A673 (cell line): ENCODE data around the gene SATB2.

Experiments used
- EZH2 ChIP-seq: fragments of 200-600 bp; sonication (generic); IDR thresholded peaks from 2 replicates; pipeline ENCODE4 v1.6.1; 2017; ENCODE audit warnings: borderline replicate concordance, low read depth, mild to moderate bottlenecking, mixed read lengths, antibody characterized with exemption, low read length; ENCODE audit not compliant: poor library complexity, severe bottlenecking
- TF ChIP-seq, protein P1 (sequence below): fragments of 300-800, 200-600 bp; sonication (generic); conservative IDR thresholded peaks from 2 replicates; pipeline ENCODE4 v1.5.1; 2017; ENCODE audit warnings: low read depth, mild to moderate bottlenecking, antibody characterized with exemption, low read length, moderate library complexity, mixed read lengths

DNA sequence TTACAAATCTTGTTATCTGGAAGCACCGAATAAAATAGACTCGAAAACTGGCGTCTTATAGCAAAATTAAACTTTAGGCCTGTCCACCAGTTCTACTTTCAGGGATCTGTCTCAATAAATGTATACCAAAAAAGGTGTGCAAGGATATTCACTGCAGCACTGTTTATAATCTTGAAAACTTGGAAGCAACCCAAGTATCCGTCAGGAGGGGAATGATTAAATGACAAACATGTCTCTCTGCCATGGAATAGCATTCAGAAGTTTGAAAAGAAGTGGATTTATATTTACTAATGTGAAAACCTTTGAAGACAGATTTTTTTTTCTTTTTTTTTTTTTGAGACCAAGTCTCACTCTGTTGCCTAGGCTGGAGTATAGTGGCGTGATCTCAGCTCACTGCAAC is 32.3 kb upstream of the SATB2 start:
- TF ChIP-seq, protein P1, sequence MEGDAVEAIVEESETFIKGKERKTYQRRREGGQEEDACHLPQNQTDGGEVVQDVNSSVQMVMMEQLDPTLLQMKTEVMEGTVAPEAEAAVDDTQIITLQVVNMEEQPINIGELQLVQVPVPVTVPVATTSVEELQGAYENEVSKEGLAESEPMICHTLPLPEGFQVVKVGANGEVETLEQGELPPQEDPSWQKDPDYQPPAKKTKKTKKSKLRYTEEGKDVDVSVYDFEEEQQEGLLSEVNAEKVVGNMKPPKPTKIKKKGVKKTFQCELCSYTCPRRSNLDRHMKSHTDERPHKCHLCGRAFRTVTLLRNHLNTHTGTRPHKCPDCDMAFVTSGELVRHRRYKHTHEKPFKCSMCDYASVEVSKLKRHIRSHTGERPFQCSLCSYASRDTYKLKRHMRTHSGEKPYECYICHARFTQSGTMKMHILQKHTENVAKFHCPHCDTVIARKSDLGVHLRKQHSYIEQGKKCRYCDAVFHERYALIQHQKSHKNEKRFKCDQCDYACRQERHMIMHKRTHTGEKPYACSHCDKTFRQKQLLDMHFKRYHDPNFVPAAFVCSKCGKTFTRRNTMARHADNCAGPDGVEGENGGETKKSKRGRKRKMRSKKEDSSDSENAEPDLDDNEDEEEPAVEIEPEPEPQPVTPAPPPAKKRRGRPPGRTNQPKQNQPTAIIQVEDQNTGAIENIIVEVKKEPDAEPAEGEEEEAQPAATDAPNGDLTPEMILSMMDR = no peak
- TF ChIP-seq EZH2 = no peak
